A549 (cell line): ENCODE results near the gene XYLB. TPM values are rescaled to one million over a fixed set of nuclear protein-coding genes. Genes with fewer than 3 reads are reported as not detected.

ENCODE experiments used
- ATAC-seq, 2 experiments: fragments of 200-7000 bp in 1 of 2; fragments of >200 bp in 1 of 2; cut with Nextera tagmentation in 1 of 2; cut with Tn5 transposase in 1 of 2; 3 replicates each; pipeline versions ENCODE4 v1.8.0 to v1.9.1; 2018 to 2020; ENCODE audit warnings: mild to moderate bottlenecking in 1 of 2, moderate library complexity in 1 of 2
- CTCF ChIA-PET: fragments of 300-600 bp; sonication (Branson Sonifier 250); formaldehyde crosslinking; extraction: SDS; loops from one replicate; lab custom pipeline; 2021; ENCODE audit warnings: antibody characterized with exemption, inconsistent platforms; lab: Yijun Ruan, JAX
- POLR2A ChIA-PET: fragments of 350-600 bp; formaldehyde crosslinking; extraction: SDS; loops from one replicate; lab custom pipeline; 2021; ENCODE audit warnings: antibody characterized with exemption, inconsistent platforms; lab: Yijun Ruan, JAX
- DNase-seq, 2 experiments: peaks; one replicate each; pipeline versions ENCODE4 v3.0.0 to v3.0.0-alpha.2; 2011 to 2016; ENCODE audit warnings: low read depth in 1 of 2, low spot score in 1 of 2
- FAIRE-seq: peaks from 2 replicates; lab custom pipeline; 2011; peaks lifted over from hg19 to GRCh38; lab: Jason Lieb, UNC
- H3K27ac ChIP-seq, 2 experiments: fragments of >200 bp; sonication (Bioruptor Twin); formaldehyde crosslinking; 3 replicates each; pipeline ENCODE4 v1.5.1; 2016 to 2017
- H3K4me1 ChIP-seq: fragments of >200 bp; sonication (Bioruptor Twin); formaldehyde crosslinking; 3 replicates; pipeline ENCODE4 v1.6.1; 2016
- H3K4me2 ChIP-seq: fragments of >200 bp; sonication (Bioruptor Twin); formaldehyde crosslinking; 3 replicates; pipeline ENCODE4 v1.6.1; 2016
- H3K4me3 ChIP-seq: fragments of >200 bp; sonication (Bioruptor Twin); formaldehyde crosslinking; 3 replicates; pipeline ENCODE4 v1.5.1; 2016
- H3K9me3 ChIP-seq: fragments of >200 bp; sonication (Bioruptor Twin); formaldehyde crosslinking; 3 replicates; pipeline ENCODE4 v1.6.1; 2016
- ATOH8 ChIP-seq: fragments of 250-450 bp; sonication (Bioruptor Pico); IDR thresholded peaks from 2 replicates; pipeline ENCODE4 v1.5.0; 2020; ENCODE audit warnings: low read depth, mild to moderate bottlenecking, moderate library complexity
- BHLHE40 ChIP-seq: IDR thresholded peaks from 2 replicates; pipeline ENCODE4 v1.6.1; 2012; ENCODE audit warnings: low read depth, low read length, inconsistent platforms
- EHMT2 ChIP-seq: fragments of 200-600 bp; sonication (generic); IDR thresholded peaks from 2 replicates; pipeline ENCODE4 v1.6.1; 2016; ENCODE audit warnings: antibody characterized with exemption, low read depth, mild to moderate bottlenecking, moderate library complexity
- FOSL2 ChIP-seq, 2 experiments: fragments of 450-650 bp in 1 of 2; fragments of >200 bp in 1 of 2; sonication (Bioruptor Twin) in 1 of 2; formaldehyde crosslinking; IDR thresholded peaks; 2 replicates each; pipeline versions ENCODE4 v1.5.0 to v1.6.1; 2016 to 2020; ENCODE audit warnings: mild to moderate bottlenecking in 1 of 2, moderate library complexity in 1 of 2
- HDAC2 ChIP-seq: fragments of 200-600 bp; sonication (generic); IDR thresholded peaks from 2 replicates; pipeline ENCODE4 v1.6.1; 2016
- HEYL ChIP-seq: fragments of 250-450 bp; sonication (Bioruptor Pico); IDR thresholded peaks from 2 replicates; pipeline ENCODE4 v1.8.0; 2021; ENCODE audit warnings: mild to moderate bottlenecking, moderate library complexity
- HOXA7 ChIP-seq: fragments of 250-450 bp; sonication (Bioruptor Pico); IDR thresholded peaks from 2 replicates; pipeline ENCODE4 v1.5.0; 2020; ENCODE audit warnings: mild to moderate bottlenecking, moderate library complexity
- HOXB13 ChIP-seq: fragments of 250-450 bp; sonication (Bioruptor Pico); IDR thresholded peaks from 2 replicates; pipeline ENCODE4 v1.5.0; 2020; ENCODE audit warnings: low read depth, mild to moderate bottlenecking, moderate library complexity
- KDM5A ChIP-seq: fragments of 200-600 bp; sonication (generic); IDR thresholded peaks from 2 replicates; pipeline ENCODE4 v1.6.1; 2016; ENCODE audit warnings: antibody characterized with exemption, mild to moderate bottlenecking
- MAX ChIP-seq: IDR thresholded peaks from 2 replicates; pipeline ENCODE4 v1.6.1; 2012
- MAZ ChIP-seq: fragments of 150-350 bp; IDR thresholded peaks from 2 replicates; pipeline ENCODE4 v1.6.1; 2014; ENCODE audit warnings: antibody characterized with exemption, low read depth, low read length, borderline replicate concordance
- NFE2L2 ChIP-seq: fragments of 150-350 bp; conservative IDR thresholded peaks from 2 replicates; pipeline ENCODE4 v1.6.1; 2014; ENCODE audit warnings: low read length
- PHF8 ChIP-seq: fragments of 200-600 bp; sonication (generic); IDR thresholded peaks from 2 replicates; pipeline ENCODE4 v1.6.1; 2016; ENCODE audit warnings: low read depth, mild to moderate bottlenecking, antibody characterized with exemption, moderate library complexity, borderline replicate concordance
- POLR2A ChIP-seq: IDR thresholded peaks from 2 replicates; pipeline ENCODE4 v1.6.1; 2012; ENCODE audit warnings: mild to moderate bottlenecking, low read length
- RAD21 ChIP-seq, 2 experiments: fragments of >200 bp in 1 of 2; sonication (Bioruptor Twin) in 1 of 2; formaldehyde crosslinking in 1 of 2; IDR thresholded peaks in 1 of 2; conservative IDR thresholded peaks in 1 of 2; 2 replicates in 1 of 2; 3 replicates in 1 of 2; pipeline ENCODE4 v1.6.1; 2012 to 2018; ENCODE audit warnings: inconsistent platforms in 1 of 2
- REST ChIP-seq: fragments of 200-600 bp; sonication (generic); IDR thresholded peaks from 2 replicates; pipeline ENCODE4 v1.6.1; 2016; ENCODE audit warnings: antibody characterized with exemption, mild to moderate bottlenecking, moderate library complexity
- ZFP36 ChIP-seq: fragments of 450-650 bp; IDR thresholded peaks from 2 replicates; pipeline ENCODE4 v1.6.1; 2014; ENCODE audit warnings: borderline replicate concordance; ENCODE audit not compliant: partially characterized antibody
- ZNF302 ChIP-seq: fragments of 250-450 bp; sonication (Bioruptor Pico); IDR thresholded peaks from 2 replicates; pipeline ENCODE4 v1.9.0; 2021; ENCODE audit warnings: inconsistent platforms, mild to moderate bottlenecking, moderate library complexity
- WGBS: methylation state at CpG from one replicate; pipeline ENCODE4 v1.1.6; 2017; ENCODE audit errors: missing lambda C conversion rate; 5-methylcytosine and 5-hydroxymethylcytosine counted together
- polyA plus RNA-seq, 4 experiments: library from polyadenylated mRNA; depleted of rRNA in 3 of 4; stranded (reverse); fragments of >200 nt; fragmentation: RNase III in 1 of 4; extraction: RNeasy Plus Mini Kit Qiagen cat#74134 plus additional on column Dnase treatment in 1 of 4; gene quantifications; 2 replicates in 3 of 4; 3 replicates in 1 of 4; pipeline ENCODE4 v1.2.3, GENCODE V29; 2011 to 2017

The XYLB gene
- polyA plus RNA-seq, 2 of the 4 experiments (the other 2 are of a cell fraction): 4.9 to 5.4 TPM

DNA sequence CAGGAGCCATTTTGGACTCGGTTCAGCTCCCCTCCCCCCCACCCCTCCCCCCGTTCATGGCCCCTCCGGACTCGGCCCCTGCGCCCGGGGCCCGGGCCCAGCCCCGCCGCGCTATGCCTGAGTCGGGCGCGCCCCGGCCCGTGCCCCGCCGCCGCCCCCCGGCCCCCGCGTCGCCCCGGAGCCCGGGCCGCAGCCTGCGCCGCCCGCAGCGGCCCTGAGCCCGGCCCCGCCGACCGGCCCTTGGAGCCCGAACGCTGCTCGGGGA, 107.3 kb downstream of the XYLB start:
- WGBS: no CpG with 5 or more reads among the region's 36 CpGs
- Histone ChIP-seq H3K9me3 (no peaks in the 10 kb centered on the region), H3K4me2 (peak overlapping the region; percentile 99), H3K4me1 (peaks cover 9% of the 10 kb centered on the region; the same call in 2 of the 3 replicates), H3K27ac (peak overlapping the region; percentile 96 to 98), H3K4me3 (peak overlapping the region; percentile 93)
- DNase-seq (no peak), FAIRE-seq (no peak), ATAC-seq (peak in 1 of 2 experiments; percentile 28; a peak in 3 of 6 replicates)
- POLR2A ChIA-PET: interaction anchor here (0.7 to 1.3 kb wide), 3 partner anchors 12 to 317 kb away, joined by 3 to 5 read pairs (median 4); partner anchors contain the start of genes ACAA1 and OXSR1
- CTCF ChIA-PET: no interaction called here
- TF ChIP-seq NFE2L2 (no peak), HDAC2 (no peak), EHMT2 (no peak), HOXB13 (CRISPR knock-in tag) (no peak), HEYL (CRISPR knock-in tag) (no peak), ATOH8 (no peak), BHLHE40 (no peak), FOSL2 (IDR thresholded peaks at IDR 0.05) (no peak), FOSL2 (CRISPR knock-in tag; IDR thresholded peaks at IDR 0.05) (no peak), KDM5A (no peak)

GRCh38 chr3:38454178-38454883, 107.7 kb downstream of the XYLB start:
- POLR2A ChIA-PET: interaction anchor here (1.0 to 1.3 kb wide), 2 partner anchors 289 to 317 kb away, joined by 4 to 5 read pairs; partner anchors contain the start of genes ACAA1 and OXSR1
- peak; percentile 29 to 33 for DNase-seq

More at GRCh38 chr3:38454178-38454883, 107.7 kb downstream of the XYLB start:
- no peaks in the 10 kb centered on the region for H3K9me3 ChIP-seq
- no peak for FAIRE-seq
- CTCF ChIA-PET: interaction anchor here (1.2 to 1.3 kb wide), 2 partner anchors 19 to 197 kb away, joined by 3 to 4 read pairs; no protein-coding TSS in a partner anchor
- peak overlapping the region; percentile 96 to 98 for H3K27ac ChIP-seq
- 2% methylated on average over 31 of the region's 78 CpGs for WGBS
- peaks cover 9% of the 10 kb centered on the region; the same call in 2 of the 3 replicates for H3K4me1 ChIP-seq
- peak; percentile 45 to 51 for ATAC-seq
- peak overlapping the region; percentile 93 for H3K4me3 ChIP-seq
- peak overlapping the region; percentile 99 for H3K4me2 ChIP-seq
- no peak for TF ChIP-seq MAZ
- no peak for TF ChIP-seq REST
- no peak for TF ChIP-seq RAD21 (conservative IDR thresholded peaks at IDR 0.05 in 1 of 2, IDR thresholded peaks at IDR 0.05 in 1 of 2)
- no peak for TF ChIP-seq ZNF302 (CRISPR knock-in tag)
- TF ChIP-seq HDAC2: no peak
- no peak for TF ChIP-seq ZFP36
- no peak for TF ChIP-seq HOXA7 (CRISPR knock-in tag)
- TF ChIP-seq MAX: 0 out of 2 replicates have a peak, but pooled peaks have one; percentile 9
- TF ChIP-seq POLR2A: 0 out of 2 replicates have a peak, but pooled peaks have one; percentile 2
- peak; percentile 83 for TF ChIP-seq PHF8
